Tibial artery (tissue), 4 donors: ENCODE data around the gene TMEM88.
A peak's percentile ranks its signal among the peaks of the same experiment; 100 is the strongest.

Experiments used
- DNase-seq, 2 donors: peaks; one replicate each; pipeline ENCODE4 v3.0.0-alpha.2; 2019
- H3K27ac ChIP-seq, 2 donors: fragments of 200-600 bp; sonication (generic) in 1 of 2; 1 replicate in 1 of 2; 2 replicates in 1 of 2; pipeline ENCODE4 v1.5.1; 2018 to 2019; ENCODE audit warnings: mild to moderate bottlenecking in 1 of 2
- H3K27me3 ChIP-seq, 2 donors: fragments of 200-600 bp; sonication (generic) in 1 of 2; one replicate each; pipeline versions ENCODE4 v1.5.1 to v1.6.0; 2016 to 2019
- H3K36me3 ChIP-seq, 3 donors: fragments of 200-600 bp; sonication (generic) in 2 of 3; one replicate each; pipeline ENCODE4 v1.5.1; 2016 to 2019; ENCODE audit warnings: mild to moderate bottlenecking in 2 of 3
- H3K4me1 ChIP-seq, 4 donors: fragments of 200-600 bp; sonication (generic) in 2 of 4; 1 replicate in 3 of 4; 2 replicates in 1 of 4; pipeline ENCODE4 v1.5.1; 2016 to 2019
- H3K4me3 ChIP-seq, 2 donors: fragments of 200-600 bp; sonication (generic) in 1 of 2; 1 replicate in 1 of 2; 2 replicates in 1 of 2; pipeline ENCODE4 v1.5.1; 2018 to 2019; ENCODE audit warnings: mild to moderate bottlenecking in 2 of 2
- H3K9me3 ChIP-seq, 3 donors: fragments of 200-600 bp; sonication (generic) in 1 of 3; one replicate each; pipeline ENCODE4 v1.5.1; 2016 to 2019
- CTCF ChIP-seq, 2 experiments: fragments of 200-600 bp in 1 of 2; fragments of 450-650 bp in 1 of 2; IDR thresholded peaks; one replicate each; pipeline ENCODE4 v1.5.1; 2017 to 2019; ENCODE audit warnings: antibody characterized with exemption in 2 of 2, mild to moderate bottlenecking in 1 of 2, moderate library complexity in 1 of 2
- intact Hi-C: fragments of 100-400 bp; cut with DNase I; formaldehyde crosslinking; loops from one replicate; pipeline ENCODE4 v1.15.0; 2023; ENCODE audit warnings: low total_unique reads

The TMEM88 gene

GRCh38 chr17:7840441-7840840 is 14.4 kb upstream of the TMEM88 start:
- no peaks in the 10 kb centered on the region for H3K27me3 ChIP-seq
- H3K4me1 ChIP-seq: peaks cover 4 to 72% (median 51%) of the 10 kb centered on the region in 4 donors

GRCh38 chr17:7840875-7841274 is 14.0 kb upstream of the TMEM88 start:
- H3K4me3 ChIP-seq: peak overlapping the region in 1 of 2 donors; percentile 64
- no peaks in the 10 kb centered on the region for H3K27me3 ChIP-seq
- intact Hi-C loops: loop anchor here (10.0 kb wide), 1 partner anchor 314 kb away; the partner anchor contains the start of gene PER1
- H3K27ac ChIP-seq: peak overlapping the region; percentile 89 to 95
- H3K36me3 ChIP-seq: peaks cover 3 to 4% (median 4%) of the 10 kb centered on the region in 3 donors
- H3K4me1 ChIP-seq: peaks cover 4 to 75% (median 55%) of the 10 kb centered on the region in 4 donors
- H3K9me3 ChIP-seq: no peaks in the 10 kb centered on the region
- no peak for TF ChIP-seq CTCF (IDR thresholded peaks at IDR 0.05)
- peak in 1 of 2 donors; percentile 5 for DNase-seq

More at GRCh38 chr17:7840441-7840840, 14.4 kb upstream of the TMEM88 start:
- peak overlapping the region; percentile 89 to 95 for H3K27ac ChIP-seq
- DNase-seq: no peak
- H3K4me3 ChIP-seq: no peak overlapping the region
- no peak for TF ChIP-seq CTCF (IDR thresholded peaks at IDR 0.05)
- H3K36me3 ChIP-seq: peaks cover 0 to under 1% (median 0%) of the 10 kb centered on the region in 3 donors
- intact Hi-C loops: loop anchor here (10.0 kb wide), 1 partner anchor 314 kb away; the partner anchor contains the start of gene PER1
- no peaks in the 10 kb centered on the region for H3K9me3 ChIP-seq

GRCh38 chr17:7841396-7841914 is 13.4 kb upstream of the TMEM88 start:
- TF ChIP-seq CTCF (IDR thresholded peaks at IDR 0.05): no peak
- Histone ChIP-seq H3K36me3 (peaks cover 9 to 10% (median 9%) of the 10 kb centered on the region in 3 donors), H3K27me3 (no peaks in the 10 kb centered on the region), H3K27ac (peak overlapping the region; percentile 89 to 95), H3K4me1 (peaks cover 4 to 75% (median 52%) of the 10 kb centered on the region in 4 donors), H3K4me3 (peak overlapping the region; percentile 64 to 84), H3K9me3 (no peaks in the 10 kb centered on the region)
- peak; percentile 92 to 97 for DNase-seq
- intact Hi-C loops: loop anchor here (10.0 kb wide), 1 partner anchor 313 kb away; the partner anchor contains the start of gene PER1

- Histone ChIP-seq H3K27me3 (no peaks in the 10 kb centered on the region), H3K4me1 (peaks cover 4 to 70% (median 47%) of the 10 kb centered on the region in 4 donors), H3K9me3 (no peaks in the 10 kb centered on the region), H3K4me3 (peak overlapping the region; percentile 64 to 84), H3K27ac (peak overlapping the region; percentile 89 to 95), H3K36me3 (peaks cover 13 to 15% (median 14%) of the 10 kb centered on the region in 3 donors)
- intact Hi-C loops: loop anchor here (10.0 kb wide), 1 partner anchor 313 kb away; the partner anchor contains the start of gene PER1
- no peak for TF ChIP-seq CTCF (IDR thresholded peaks at IDR 0.05)
- peak; percentile 86 to 96 for DNase-seq
Observed at GRCh38 chr17:7841915-7842379, 12.9 kb upstream of the TMEM88 start.

GRCh38 chr17:7842380-7843256 is 12.2 kb upstream of the TMEM88 start:
- peaks cover 19 to 22% (median 21%) of the 10 kb centered on the region in 3 donors for H3K36me3 ChIP-seq
- peak; percentile 87 to 90 for DNase-seq
- H3K4me3 ChIP-seq: peak overlapping the region; percentile 64 to 84
- H3K27me3 ChIP-seq: no peaks in the 10 kb centered on the region
- peaks cover 4 to 63% (median 41%) of the 10 kb centered on the region in 4 donors for H3K4me1 ChIP-seq
- intact Hi-C loops: loop anchor here (10.0 kb wide), 1 partner anchor 312 kb away; the partner anchor contains the start of gene PER1
- H3K9me3 ChIP-seq: no peaks in the 10 kb centered on the region
- peak overlapping the region; percentile 89 to 95 for H3K27ac ChIP-seq
- TF ChIP-seq CTCF (IDR thresholded peaks at IDR 0.05): no peak
